ENCODE data around the gene RASSF10. TPM values are rescaled to one million over a fixed set of nuclear protein-coding genes. Genes with fewer than 3 reads are reported as not detected.

The RASSF10 gene
- total and polyA plus RNA-seq, 2 experiments from 2014 or later: not detected

GRCh38 chr11:13052130-13052571 lies 43.0 kb downstream of the RASSF10 start:
- Histone ChIP-seq H3K27me3 (replicated peaks; ENCODE audit: insufficient read depth) (no peaks in the 10 kb centered on the region), H4K20me1 (ENCODE audit: insufficient read depth) (no peaks in the 10 kb centered on the region), H3F3A (ENCODE audit: insufficient read depth) (no peaks in the 10 kb centered on the region), H3K4me1 (ENCODE audit: insufficient read depth) (peaks cover 7% of the 10 kb centered on the region), H3K27ac (no peak overlapping the region), H3K36me3 (ENCODE audit: low read depth) (no peaks in the 10 kb centered on the region), H3K9me3 (ENCODE audit: low read depth) (no peaks in the 10 kb centered on the region), H3K4me3 (no peak overlapping the region), H3K9ac (no peak overlapping the region), H2AFZ (no peak overlapping the region), H3K9me2 (ENCODE audit: insufficient read depth) (no peaks in the 10 kb centered on the region), H3K4me2 (ENCODE audit: unreplicated experiment) (no peak overlapping the region), H3K79me2 (ENCODE audit: insufficient read depth) (no peaks in the 10 kb centered on the region)
- in situ Hi-C loops (cut with MboI): no loop called here
- TF ChIP-seq EZH2phosphoT487 (IDR thresholded peaks at IDR 0.05; ENCODE audit: insufficient read depth, low read depth): no peak
- no peak for TF ChIP-seq EZH2 (IDR thresholded peaks at IDR 0.05; ENCODE audit: insufficient read depth, poor library complexity, severe bottlenecking)
- WGBS, 2 experiments (ENCODE audit: low coverage in 1 of 2, low lambda C conversion rate in 2 of 2, missing lambda C conversion rate in 2 of 2): 72 to 78% methylated on average over 5 of the region's 5 CpGs
- DNase-seq: no peak

- DNase-seq: peak; percentile 38
- WGBS, 2 experiments (ENCODE audit: low coverage in 1 of 2, low lambda C conversion rate in 2 of 2, missing lambda C conversion rate in 2 of 2): 72 to 77% methylated on average over 6 of the region's 6 CpGs
- no peak overlapping the region for H3K4me3 ChIP-seq
- H3K9me2 ChIP-seq (ENCODE audit: insufficient read depth): no peaks in the 10 kb centered on the region
- no peaks in the 10 kb centered on the region for H3F3A ChIP-seq (ENCODE audit: insufficient read depth)
- no peaks in the 10 kb centered on the region for H3K27me3 ChIP-seq (replicated peaks; ENCODE audit: insufficient read depth)
- H2AFZ ChIP-seq: no peak overlapping the region
- no peak overlapping the region for H3K27ac ChIP-seq
- H3K79me2 ChIP-seq (ENCODE audit: insufficient read depth): no peaks in the 10 kb centered on the region
- peaks cover 7% of the 10 kb centered on the region for H3K4me1 ChIP-seq (ENCODE audit: insufficient read depth)
- H3K9me3 ChIP-seq (ENCODE audit: low read depth): no peaks in the 10 kb centered on the region
- no peak overlapping the region for H3K9ac ChIP-seq
- in situ Hi-C loops (cut with MboI): no loop called here
- H3K4me2 ChIP-seq (ENCODE audit: unreplicated experiment): no peak overlapping the region
- no peak for TF ChIP-seq EZH2phosphoT487 (IDR thresholded peaks at IDR 0.05; ENCODE audit: insufficient read depth, low read depth)
- TF ChIP-seq EZH2 (IDR thresholded peaks at IDR 0.05; ENCODE audit: insufficient read depth, poor library complexity, severe bottlenecking): no peak
- H3K36me3 ChIP-seq (ENCODE audit: low read depth): no peaks in the 10 kb centered on the region
- H4K20me1 ChIP-seq (ENCODE audit: insufficient read depth): no peaks in the 10 kb centered on the region
These were observed 44.3 kb downstream of the RASSF10 start for GRCh38 chr11:13053255-13053917.

GRCh38 chr11:13054278-13054677 lies 45.2 kb downstream of the RASSF10 start:
- Histone ChIP-seq H3K9me2 (ENCODE audit: insufficient read depth) (no peaks in the 10 kb centered on the region), H3K36me3 (ENCODE audit: low read depth) (no peaks in the 10 kb centered on the region), H4K20me1 (ENCODE audit: insufficient read depth) (no peaks in the 10 kb centered on the region), H3K79me2 (ENCODE audit: insufficient read depth) (no peaks in the 10 kb centered on the region), H3K9me3 (ENCODE audit: low read depth) (no peaks in the 10 kb centered on the region), H3K27me3 (replicated peaks; ENCODE audit: insufficient read depth) (no peaks in the 10 kb centered on the region), H3K27ac (no peak overlapping the region), H3F3A (ENCODE audit: insufficient read depth) (no peaks in the 10 kb centered on the region), H3K4me2 (ENCODE audit: unreplicated experiment) (no peak overlapping the region), H2AFZ (no peak overlapping the region), H3K4me3 (no peak overlapping the region), H3K4me1 (ENCODE audit: insufficient read depth) (peaks cover 7% of the 10 kb centered on the region), H3K9ac (no peak overlapping the region)
- TF ChIP-seq EZH2 (IDR thresholded peaks at IDR 0.05; ENCODE audit: insufficient read depth, poor library complexity, severe bottlenecking) (no peak), EZH2phosphoT487 (IDR thresholded peaks at IDR 0.05; ENCODE audit: insufficient read depth, low read depth) (no peak)
- in situ Hi-C loops (cut with MboI): no loop called here
- WGBS, 2 experiments (ENCODE audit: low coverage in 1 of 2, low lambda C conversion rate in 2 of 2, missing lambda C conversion rate in 2 of 2): 67 to 73% methylated on average over 3 of the region's 3 CpGs
- peak; percentile 41 for DNase-seq

GRCh38 chr11:13055200-13055599 lies 46.1 kb downstream of the RASSF10 start:
- Histone ChIP-seq H3K9ac (no peak overlapping the region), H3F3A (ENCODE audit: insufficient read depth) (no peaks in the 10 kb centered on the region), H3K4me3 (no peak overlapping the region), H4K20me1 (ENCODE audit: insufficient read depth) (no peaks in the 10 kb centered on the region), H2AFZ (no peak overlapping the region), H3K27me3 (replicated peaks; ENCODE audit: insufficient read depth) (no peaks in the 10 kb centered on the region), H3K27ac (no peak overlapping the region), H3K9me2 (ENCODE audit: insufficient read depth) (no peaks in the 10 kb centered on the region), H3K79me2 (ENCODE audit: insufficient read depth) (no peaks in the 10 kb centered on the region), H3K4me2 (ENCODE audit: unreplicated experiment) (no peak overlapping the region), H3K9me3 (ENCODE audit: low read depth) (no peaks in the 10 kb centered on the region), H3K36me3 (ENCODE audit: low read depth) (no peaks in the 10 kb centered on the region), H3K4me1 (ENCODE audit: insufficient read depth) (peaks cover 7% of the 10 kb centered on the region)
- in situ Hi-C loops (cut with MboI): no loop called here
- TF ChIP-seq EZH2 (IDR thresholded peaks at IDR 0.05; ENCODE audit: insufficient read depth, poor library complexity, severe bottlenecking): no peak
- TF ChIP-seq EZH2phosphoT487 (IDR thresholded peaks at IDR 0.05; ENCODE audit: insufficient read depth, low read depth): no peak
- no peak for DNase-seq
- WGBS, 2 experiments (ENCODE audit: low coverage in 1 of 2, low lambda C conversion rate in 2 of 2, missing lambda C conversion rate in 2 of 2): 49 to 62% methylated on average over 2 of the region's 2 CpGs

Measured in GM23248 (cell line).